ENCODE measurements around the gene PKN3.

PKN3 gene

GRCh38 chr9:128733256-128733655 is 31.0 kb downstream of the PKN3 start:
- peak in 41 of 58 donors; percentile 7 to 64 (median 29) for DNase-seq

DNA sequence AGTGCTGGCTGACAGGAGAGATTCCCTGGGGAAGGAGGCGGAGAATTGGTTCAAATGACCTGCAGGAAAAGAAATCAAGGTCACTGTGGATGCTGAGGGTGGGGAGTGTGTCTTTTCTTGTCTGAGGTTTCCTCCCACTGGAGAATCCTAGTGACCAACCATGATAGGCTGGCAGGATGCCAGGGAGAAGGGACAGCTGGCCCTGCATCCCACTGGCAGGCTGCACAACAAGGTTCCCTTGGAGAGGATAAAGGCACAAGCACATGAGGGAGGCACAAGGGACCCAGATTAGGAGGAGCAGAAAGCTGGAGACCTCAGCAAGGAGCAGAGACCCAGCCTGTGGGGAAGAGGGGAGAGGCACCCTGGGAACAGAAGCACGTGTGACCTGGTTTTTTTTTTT is 33.1 kb downstream of the PKN3 start:
- peak in 34 of 58 donors; percentile 5 to 73 (median 24) for DNase-seq

GRCh38 chr9:128742401-128742800 is 40.1 kb downstream of the PKN3 start:
- DNase-seq, result no peak

- no peak for DNase-seq
These were observed 41.1 kb downstream of the PKN3 start for GRCh38 chr9:128743421-128743820.

DNA sequence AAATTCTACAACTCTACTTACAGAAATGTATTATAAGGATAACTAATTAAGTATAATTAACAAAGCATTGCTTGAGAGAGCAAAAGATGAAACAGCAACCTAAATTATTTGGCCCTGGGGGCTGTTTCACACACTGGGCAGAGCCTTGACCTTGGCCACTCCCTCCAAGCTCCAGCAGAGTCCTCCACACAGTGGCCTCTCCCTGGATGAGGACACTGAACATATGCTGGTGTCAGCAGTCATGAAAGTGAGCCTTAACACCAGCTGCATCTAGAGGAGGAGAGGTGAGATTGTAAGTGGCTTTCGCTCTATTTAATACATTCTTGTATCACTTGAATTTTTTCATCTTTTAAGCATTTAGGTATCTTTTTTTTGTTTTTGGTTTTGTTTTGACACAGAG is 44.9 kb downstream of the PKN3 start:
- DNase-seq, result no peak

- DNase-seq, result no peak
These were observed 48.8 kb downstream of the PKN3 start for GRCh38 chr9:128750926-128751595.

DNA sequence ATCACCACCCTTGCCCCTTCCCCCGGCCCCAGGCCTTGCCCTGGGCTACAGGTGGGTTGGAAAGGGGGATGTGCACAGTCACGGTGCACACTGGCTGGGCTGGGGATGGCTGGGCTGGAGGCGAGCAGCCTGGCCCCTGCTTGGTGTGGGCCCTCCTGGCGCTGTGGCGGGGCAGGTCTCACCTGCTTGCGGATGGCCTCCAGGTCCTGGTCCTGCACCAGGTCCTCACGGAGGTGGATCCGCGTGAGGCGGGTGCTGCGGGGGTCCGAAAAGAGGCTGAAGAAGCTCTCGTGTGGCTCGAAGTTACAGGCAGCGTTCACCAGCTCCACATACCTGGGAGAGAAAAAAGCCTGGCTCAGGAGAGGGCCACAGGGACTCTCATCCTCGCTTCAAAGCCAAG is 51.3 kb downstream of the PKN3 start:
- DNase-seq, result no peak

GRCh38 chr9:128757602-128758001 is 55.3 kb downstream of the PKN3 start:
- DNase-seq, result no peak

DNA sequence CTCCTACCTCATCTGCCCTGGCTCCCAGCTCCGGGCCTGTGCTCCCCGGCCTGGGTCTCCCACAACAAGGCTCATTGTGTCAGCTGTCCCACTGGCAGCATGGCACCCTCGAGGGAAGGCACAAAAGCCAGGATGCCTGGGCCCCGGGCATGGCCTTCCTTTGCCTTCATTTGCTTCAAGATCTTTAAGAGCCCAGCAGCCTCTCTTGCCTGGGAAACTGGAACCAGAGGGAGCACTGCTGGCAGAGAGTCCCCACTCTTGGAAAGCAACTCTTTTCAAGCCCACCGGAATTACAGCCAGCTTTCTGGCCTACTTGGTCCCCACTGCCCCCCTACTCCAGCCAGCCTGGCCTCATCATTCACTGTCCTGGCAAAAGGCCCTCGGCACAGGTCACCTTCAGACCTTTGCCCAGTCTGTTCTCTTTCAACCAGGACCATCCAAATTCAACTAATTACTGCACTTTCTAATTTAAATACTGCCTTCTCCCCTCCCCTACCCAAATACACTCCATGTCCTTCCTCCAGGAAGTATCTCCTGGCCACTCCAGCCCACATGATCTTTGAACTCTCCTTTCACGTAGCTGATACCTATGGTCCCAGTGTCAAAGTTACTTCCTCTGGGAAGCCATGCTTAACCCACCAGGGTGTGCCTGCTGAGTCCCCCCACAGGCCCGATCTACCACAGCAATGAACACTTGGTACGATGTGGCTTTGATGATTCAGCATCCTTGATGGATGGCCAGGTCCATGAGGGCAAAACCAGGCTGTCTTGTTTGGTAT is 60.6 kb downstream of the PKN3 start:
- DNase-seq, result peak in 16 of 58 donors; percentile 7 to 60 (median 26)

GRCh38 chr9:128764361-128764760 is 62.1 kb downstream of the PKN3 start:
- no peak for DNase-seq

- no peak for DNase-seq
These were observed 63.2 kb downstream of the PKN3 start for GRCh38 chr9:128765499-128765898.

GRCh38 chr9:128768606-128769005 is 66.3 kb downstream of the PKN3 start:
- DNase-seq, result no peak

Data from anterior cingulate cortex (tissue), 58 donors.